SK-N-MC (cell line): Measurements from ENCODE around the gene SEH1L.

Experiments
- EZH2 ChIP-seq: fragments of 200-600 bp; sonication (generic); IDR thresholded peaks from one replicate; pipeline ENCODE4 v1.6.1; 2017; ENCODE audit warnings: antibody characterized with exemption
- FOXP2 ChIP-seq: optimal IDR thresholded peaks from 2 replicates; pipeline ENCODE3; 2011; ENCODE audit warnings: mild to moderate bottlenecking, moderate library complexity; ENCODE audit not compliant: insufficient read depth; ENCODE audit errors: extremely low read length, control extremely low read depth
- POLR2AphosphoS5 ChIP-seq: IDR thresholded peaks from 2 replicates; pipeline ENCODE4 v1.6.1; 2012; ENCODE audit warnings: mild to moderate bottlenecking, low read depth, low read length, borderline replicate concordance

DNA sequence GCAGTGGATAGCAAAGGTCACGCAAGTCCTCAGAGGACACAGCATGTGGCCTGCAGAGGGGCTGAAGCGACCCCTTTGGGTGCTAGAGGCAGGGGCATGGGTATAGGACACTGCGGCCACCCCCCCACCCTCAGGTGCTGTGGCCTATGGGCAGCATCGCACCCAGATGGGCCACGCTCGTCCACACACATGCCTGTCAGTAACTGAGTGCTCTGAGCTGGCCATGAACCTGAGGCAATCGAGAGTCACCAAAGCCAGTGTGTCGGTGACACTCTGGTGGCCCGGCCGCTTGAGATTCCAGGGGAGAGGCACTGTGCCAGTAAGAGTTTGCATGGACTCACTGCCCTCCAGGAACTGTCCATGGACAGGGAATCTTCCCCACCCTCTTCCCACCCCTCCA, 41.0 kb upstream of the SEH1L start:
- TF ChIP-seq EZH2 (no peak), POLR2AphosphoS5 (no peak), FOXP2 (no peak)
